ENCODE data around the gene VASN. TPM values are rescaled to one million over a fixed set of nuclear protein-coding genes. Genes with fewer than 3 reads are reported as not detected.

Gene VASN
- total RNA-seq = 94.3 and 150 TPM in 2 replicates

DNA sequence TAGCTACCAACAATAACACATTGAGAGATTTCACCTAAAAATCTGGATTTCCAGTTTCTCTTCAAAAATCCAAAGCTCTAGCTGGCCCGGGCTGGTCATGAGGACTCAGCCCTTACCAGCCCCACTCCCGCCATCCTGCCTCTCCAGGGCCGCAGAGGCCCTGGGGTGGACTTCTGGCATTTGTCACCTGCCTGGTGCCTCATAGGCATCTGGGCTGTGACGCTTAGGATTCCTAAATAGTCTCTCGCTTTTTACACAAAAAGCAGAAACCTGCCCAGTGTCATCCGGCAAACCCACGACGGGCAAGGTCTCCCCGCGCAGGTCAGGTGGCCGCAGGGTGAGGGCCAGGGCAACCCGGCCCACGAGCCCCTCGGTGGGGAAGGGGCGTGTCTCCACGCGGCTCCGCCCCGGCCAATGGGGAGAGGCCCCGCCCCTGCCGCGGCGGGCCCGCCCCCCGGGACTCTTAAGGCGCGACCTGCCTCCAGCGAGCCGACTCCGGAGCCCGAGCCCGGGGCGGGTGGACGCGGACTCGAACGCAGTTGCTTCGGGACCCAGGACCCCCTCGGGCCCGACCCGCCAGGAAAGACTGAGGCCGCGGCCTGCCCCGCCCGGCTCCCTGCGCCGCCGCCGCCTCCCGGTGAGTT is at the start of gene VASN:
Gene VASN (plus strand): TSS at position 492 of the 644 bp plus-strand sequence. CDS start 9,030 bp downstream, outside the sequence.

DNA sequence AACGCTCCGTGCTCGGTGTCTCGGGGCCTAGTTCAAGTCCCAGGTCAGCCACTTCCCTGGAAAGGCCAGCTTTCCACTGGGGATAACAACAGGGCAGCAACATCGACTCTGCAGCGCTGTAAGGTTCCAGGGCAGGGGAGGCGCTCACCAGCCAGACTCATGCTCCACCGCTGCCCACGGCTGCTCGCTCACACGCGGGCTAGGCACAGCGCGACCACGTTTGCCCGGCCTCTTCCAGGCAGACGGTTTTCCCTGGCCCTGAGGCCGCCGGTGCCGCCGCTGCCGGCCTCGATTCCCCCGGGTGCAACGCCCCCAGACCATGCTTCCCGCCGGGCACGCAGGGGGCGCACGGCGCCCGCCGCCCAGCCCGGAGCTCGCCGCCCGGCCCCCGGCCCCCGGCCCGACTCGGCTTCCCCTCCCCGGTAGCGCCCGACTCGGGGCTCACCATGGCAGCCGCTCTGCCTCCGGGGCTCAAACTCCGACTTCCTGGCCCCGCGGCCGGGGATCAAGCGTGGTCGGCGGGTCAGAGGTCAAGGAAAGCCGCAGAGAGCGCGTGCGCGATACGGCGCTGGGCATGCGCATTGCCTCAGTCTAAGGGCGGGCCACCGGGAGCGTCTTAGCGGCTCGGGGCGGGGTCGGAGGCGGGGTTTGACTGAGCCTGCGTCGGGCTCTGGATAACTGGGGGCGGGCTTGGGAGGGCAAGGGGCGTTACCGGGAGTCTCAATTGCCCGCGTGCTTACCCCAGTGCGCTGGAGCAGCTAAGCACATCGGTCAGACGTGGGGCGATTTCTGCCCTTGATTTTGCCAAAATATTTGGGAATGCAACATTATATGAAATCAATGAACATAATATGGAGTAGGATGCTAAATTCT is 20.6 kb upstream of the VASN start, which contains the start of gene PAM16:
Gene PAM16 (minus strand): TSS at position 535 of the 873 bp plus-strand sequence. CDS start 87 bp downstream, at position 448.

DNA sequence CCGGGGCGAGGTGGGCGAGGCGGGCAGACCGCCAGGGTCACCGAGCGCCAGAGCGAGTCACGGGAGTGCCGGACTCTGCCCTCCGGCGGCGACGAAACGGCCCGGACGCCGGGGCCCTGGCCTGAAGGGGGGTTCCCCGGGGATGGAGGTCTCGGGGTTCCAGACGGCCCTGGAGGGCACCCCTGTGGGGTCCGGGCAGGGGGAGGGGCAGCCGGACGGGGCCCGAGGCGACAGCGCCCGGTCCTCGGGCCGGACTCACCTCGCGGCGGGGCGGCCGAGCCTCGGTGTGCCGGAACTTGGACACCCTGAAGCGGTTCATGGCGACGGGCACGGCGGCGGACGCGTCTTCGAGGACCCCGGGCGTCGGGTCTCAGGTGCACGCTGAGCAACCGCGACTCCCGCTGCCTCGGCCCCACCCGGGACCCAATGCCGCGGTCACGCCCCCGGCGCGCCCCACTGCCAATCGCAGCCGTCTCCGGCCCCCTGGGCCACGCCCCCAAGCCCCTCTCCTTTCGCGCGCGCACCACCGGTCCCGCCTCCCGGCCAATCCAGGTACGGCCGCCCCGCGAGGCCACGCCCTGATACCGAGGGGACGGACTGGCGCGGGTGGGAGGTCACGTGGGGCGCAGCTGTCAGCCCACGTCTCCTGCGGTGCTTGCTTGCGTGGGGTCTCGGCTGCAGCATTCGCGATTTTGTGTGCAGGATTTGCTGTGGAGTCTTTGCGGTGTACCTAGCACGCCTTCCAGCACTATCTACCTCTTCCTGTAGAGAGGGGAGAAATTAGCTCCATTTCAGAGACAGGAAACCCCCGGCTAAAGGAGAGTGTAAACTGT is 44.8 kb downstream of the VASN start, which contains the start of gene CORO7:
Gene CORO7 (minus strand): TSS at position 397 of the 833 bp plus-strand sequence. CDS start 78 bp downstream, at position 319.

DNA sequence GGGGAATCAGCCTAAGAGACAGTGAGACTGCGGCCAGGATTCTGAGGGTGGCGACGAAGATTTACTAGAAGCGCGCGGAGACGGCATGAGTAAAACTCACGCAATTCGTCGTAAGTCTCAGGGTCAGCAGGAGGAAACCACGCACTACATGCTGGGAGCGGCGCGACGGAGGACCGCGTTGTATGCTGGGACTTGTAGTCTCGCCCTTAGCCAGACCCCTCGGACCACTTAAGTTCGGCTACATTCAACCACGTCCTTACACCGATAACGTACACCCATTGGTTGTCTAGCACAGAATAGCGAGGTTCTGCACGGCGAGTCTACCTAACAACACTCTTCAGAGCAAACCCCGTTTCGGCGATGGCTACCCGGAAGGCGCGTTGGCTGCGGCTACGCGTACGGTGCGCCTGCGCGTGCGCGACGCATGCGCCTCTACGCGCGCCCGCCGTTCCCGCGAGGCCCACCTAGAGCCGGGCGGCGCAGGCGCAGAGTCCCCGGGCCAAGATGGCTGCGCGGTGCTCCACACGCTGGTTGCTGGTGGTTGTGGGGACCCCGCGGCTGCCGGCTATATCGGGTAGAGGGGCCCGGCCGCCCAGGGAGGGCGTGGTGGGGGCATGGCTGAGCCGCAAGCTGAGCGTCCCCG is 53.9 kb downstream of the VASN start, which contains the start of gene DNAJA3:
Gene DNAJA3 (plus strand): TSS at position 491 of the 643 bp plus-strand sequence. CDS start 14 bp downstream, at position 505.

Other genes with a start within 250 kb of the VASN start
- under 0.01 and 0.11 TPM in 2 replicates for gene SRL, start 129.8 kb upstream of the VASN start, total RNA-seq
- 8.7 and 11.3 TPM in 2 replicates for gene TFAP4, start 98.8 kb upstream of the VASN start, total RNA-seq
- 2.2 and 3.6 TPM in 2 replicates for gene GLIS2, start 55.8 kb upstream of the VASN start, total RNA-seq
- 29.5 and 34.3 TPM in 2 replicates for gene PAM16, start 20.5 kb upstream of the VASN start, total RNA-seq
- gene CORO7, start 44.7 kb downstream of the VASN start, total RNA-seq = 20.1 and 25.6 TPM in 2 replicates
- 70.9 and 73.8 TPM in 2 replicates for gene DNAJA3, start 54.0 kb downstream of the VASN start, total RNA-seq
- 71.4 and 74.0 TPM in 2 replicates for gene NMRAL1, start 102.8 kb downstream of the VASN start, total RNA-seq
- gene HMOX2, start 104.5 kb downstream of the VASN start, total RNA-seq = 40.7 and 58.1 TPM in 2 replicates
- 5.0 and 7.2 TPM in 2 replicates for gene CDIP1, start 166.9 kb downstream of the VASN start, total RNA-seq
- gene C16orf96, start 184.5 kb downstream of the VASN start, total RNA-seq = not detected in 2 replicates
- gene UBALD1, start 243.0 kb downstream of the VASN start, total RNA-seq = 11.0 and 11.1 TPM in 2 replicates

Data from uterine smooth muscle cell (primary cell).